Measurements from ENCODE around the gene SNX32.

SNX32 gene

GRCh38 chr11:65896034-65896999 lies 62.6 kb downstream of the SNX32 start:
- no peak for ATAC-seq (replicated peaks; ENCODE audit: extremely low read depth, poor library complexity, severe bottlenecking)
- no peak overlapping the region for H3K27ac Mint-ChIP-seq (ENCODE audit: low read depth)
- H3K27me3 Mint-ChIP-seq = no peaks in the 10 kb centered on the region
- no peaks in the 10 kb centered on the region for H3K9me3 Mint-ChIP-seq
- H3K4me1 Mint-ChIP-seq = peaks cover 31% of the 10 kb centered on the region
- DNase-seq (ENCODE audit: low spot score in 2 of 2) = no peak
- no peak overlapping the region for H3K4me3 Mint-ChIP-seq
- H3K36me3 Mint-ChIP-seq (ENCODE audit: insufficient read depth) = peaks cover 3% of the 10 kb centered on the region

- DNase-seq (ENCODE audit: low spot score in 2 of 2) (no peak), ATAC-seq (replicated peaks; ENCODE audit: extremely low read depth, poor library complexity, severe bottlenecking) (no peak)
- Mint-ChIP-seq H3K36me3 (ENCODE audit: insufficient read depth) (peaks cover 6% of the 10 kb centered on the region), H3K4me3 (no peak overlapping the region), H3K4me1 (peaks cover 31% of the 10 kb centered on the region), H3K9me3 (no peaks in the 10 kb centered on the region), H3K27ac (ENCODE audit: low read depth) (no peak overlapping the region), H3K27me3 (no peaks in the 10 kb centered on the region)
Measured at GRCh38 chr11:65897020-65897471, 63.3 kb downstream of the SNX32 start.

GRCh38 chr11:65898656-65899355 lies 65.0 kb downstream of the SNX32 start:
- H3K27me3 Mint-ChIP-seq = no peaks in the 10 kb centered on the region
- peak overlapping the region; percentile 63 for H3K4me3 Mint-ChIP-seq
- no peaks in the 10 kb centered on the region for H3K9me3 Mint-ChIP-seq
- ATAC-seq (replicated peaks; ENCODE audit: extremely low read depth, poor library complexity, severe bottlenecking) (no peak), DNase-seq (ENCODE audit: low spot score in 2 of 2) (no peak)
- peak overlapping the region; percentile 74 for H3K27ac Mint-ChIP-seq (ENCODE audit: low read depth)
- peaks cover 9% of the 10 kb centered on the region for H3K36me3 Mint-ChIP-seq (ENCODE audit: insufficient read depth)
- peaks cover 24% of the 10 kb centered on the region for H3K4me1 Mint-ChIP-seq

GRCh38 chr11:65899356-65900124 lies 65.8 kb downstream of the SNX32 start:
- peaks cover 18% of the 10 kb centered on the region for H3K4me1 Mint-ChIP-seq

GRCh38 chr11:65900125-65900898 lies 66.5 kb downstream of the SNX32 start, which contains the start of gene FOSL1:
TSS of gene FOSL1 (minus strand) at chr11:65900388. CDS start at chr11:65900339, 49 bp downstream.
- DNase-seq (ENCODE audit: low spot score in 2 of 2) (peak; percentile 83 to 85), ATAC-seq (replicated peaks; ENCODE audit: extremely low read depth, poor library complexity, severe bottlenecking) (peak; percentile 93)
- Mint-ChIP-seq H3K4me1 (peaks cover 16% of the 10 kb centered on the region), H3K27ac (ENCODE audit: low read depth) (no peak within 1 kb of the TSS), H3K4me3 (peak within 1 kb of the TSS; percentile 61), H3K36me3 (ENCODE audit: insufficient read depth) (peaks cover 9% of the 10 kb centered on the region), H3K27me3 (no peaks in the 10 kb centered on the region), H3K9me3 (no peaks in the 10 kb centered on the region)

More at GRCh38 chr11:65899356-65900124, 65.8 kb downstream of the SNX32 start:
- Mint-ChIP-seq H3K27ac (ENCODE audit: low read depth) (no peak overlapping the region), H3K27me3 (no peaks in the 10 kb centered on the region), H3K36me3 (ENCODE audit: insufficient read depth) (peaks cover 9% of the 10 kb centered on the region), H3K4me3 (peak overlapping the region; percentile 61), H3K9me3 (no peaks in the 10 kb centered on the region)
- no peak for ATAC-seq (replicated peaks; ENCODE audit: extremely low read depth, poor library complexity, severe bottlenecking)
- DNase-seq (ENCODE audit: low spot score in 2 of 2) = no peak

GRCh38 chr11:65900899-65901180 lies 67.1 kb downstream of the SNX32 start:
- Mint-ChIP-seq H3K4me3 (peak overlapping the region; percentile 61), H3K27me3 (no peaks in the 10 kb centered on the region), H3K4me1 (peaks cover 11% of the 10 kb centered on the region), H3K9me3 (no peaks in the 10 kb centered on the region), H3K36me3 (ENCODE audit: insufficient read depth) (peaks cover 9% of the 10 kb centered on the region), H3K27ac (ENCODE audit: low read depth) (no peak overlapping the region)
- ATAC-seq (replicated peaks; ENCODE audit: extremely low read depth, poor library complexity, severe bottlenecking) (no peak), DNase-seq (ENCODE audit: low spot score in 2 of 2) (no peak)

- Mint-ChIP-seq H3K36me3 (ENCODE audit: insufficient read depth) (peaks cover 9% of the 10 kb centered on the region), H3K4me1 (peaks cover 10% of the 10 kb centered on the region), H3K9me3 (no peaks in the 10 kb centered on the region), H3K27ac (ENCODE audit: low read depth) (no peak overlapping the region), H3K4me3 (no peak overlapping the region), H3K27me3 (no peaks in the 10 kb centered on the region)
- no peak for DNase-seq (ENCODE audit: low spot score in 2 of 2)
- ATAC-seq (replicated peaks; ENCODE audit: extremely low read depth, poor library complexity, severe bottlenecking) = no peak
Measured at GRCh38 chr11:65903068-65903481, 69.3 kb downstream of the SNX32 start.
